ENCODE results near the gene TMPRSS5.

TMPRSS5 gene

GRCh38 chr11:113666584-113666983 lies 39.5 kb downstream of the TMPRSS5 start:
- H3K4me3 ChIP-seq (ENCODE audit: low read depth in 1 of 2, low read length in 2 of 2): no peak overlapping the region
- H3K36me3 ChIP-seq (ENCODE audit: control insufficient read depth in 1 of 2, insufficient read depth in 2 of 2, low read length in 2 of 2): no peaks in the 10 kb centered on the region
- peaks cover 0 to 5% of the 10 kb centered on the region in 2 donors for H3K9me3 ChIP-seq (ENCODE audit: control insufficient read depth in 1 of 2, low read length in 2 of 2)
- no peak overlapping the region for H3K27ac ChIP-seq (ENCODE audit: low read length)
- no peaks in the 10 kb centered on the region for H3K27me3 ChIP-seq (ENCODE audit: low read depth, low read length)
- H3K4me1 ChIP-seq (ENCODE audit: control insufficient read depth in 1 of 2, insufficient read depth in 2 of 2, low read length in 2 of 2): no peaks in the 10 kb centered on the region

DNA sequence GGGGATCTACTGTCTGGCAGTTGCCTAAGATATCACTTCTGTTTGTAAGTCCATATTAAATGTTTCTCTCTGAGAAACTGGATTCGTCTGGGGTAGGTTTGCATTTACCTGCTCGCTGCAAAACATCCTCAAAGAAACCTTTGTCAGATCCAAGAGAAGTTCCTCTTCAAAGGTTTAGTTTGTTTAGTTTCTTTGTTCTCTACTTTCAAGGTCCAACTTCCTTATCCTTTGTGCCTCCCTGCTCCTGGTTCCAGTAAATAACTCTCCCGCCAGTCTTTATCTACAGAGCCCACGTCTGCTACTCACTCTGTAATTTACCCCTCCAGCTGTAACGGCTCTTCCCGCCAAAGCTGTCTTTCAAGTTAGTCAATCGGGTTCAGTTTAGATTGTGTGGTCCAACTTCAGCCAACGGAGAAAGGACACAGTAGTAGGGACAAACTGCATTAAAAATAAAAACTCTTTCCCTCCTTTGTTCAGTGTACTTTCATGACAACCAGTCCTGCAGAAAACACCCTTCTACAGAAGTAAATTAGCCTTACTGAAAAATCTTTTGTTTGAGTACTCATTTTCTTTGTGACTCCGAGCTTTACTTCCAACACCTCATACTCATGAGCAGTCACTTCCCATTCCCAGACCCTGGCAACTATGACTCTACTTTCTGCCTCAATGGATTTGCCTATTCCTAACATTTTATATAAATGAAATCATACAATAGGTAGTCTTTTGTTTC lies 41.0 kb downstream of the TMPRSS5 start:
- Histone ChIP-seq H3K36me3 (ENCODE audit: control insufficient read depth in 1 of 2, insufficient read depth in 2 of 2, low read length in 2 of 2) (no peaks in the 10 kb centered on the region), H3K9me3 (ENCODE audit: control insufficient read depth in 1 of 2, low read length in 2 of 2) (peaks cover 0 to 5% of the 10 kb centered on the region in 2 donors), H3K27me3 (ENCODE audit: low read depth, low read length) (no peaks in the 10 kb centered on the region), H3K4me3 (ENCODE audit: low read depth in 1 of 2, low read length in 2 of 2) (no peak overlapping the region), H3K27ac (ENCODE audit: low read length) (peak overlapping the region; percentile 11), H3K4me1 (ENCODE audit: control insufficient read depth in 1 of 2, insufficient read depth in 2 of 2, low read length in 2 of 2) (no peaks in the 10 kb centered on the region)

GRCh38 chr11:113664069-113664980 lies 41.8 kb downstream of the TMPRSS5 start:
- Histone ChIP-seq H3K9me3 (ENCODE audit: control insufficient read depth in 1 of 2, low read length in 2 of 2) (peaks cover 0 to 5% of the 10 kb centered on the region in 2 donors), H3K36me3 (ENCODE audit: control insufficient read depth in 1 of 2, insufficient read depth in 2 of 2, low read length in 2 of 2) (no peaks in the 10 kb centered on the region), H3K4me3 (ENCODE audit: low read depth in 1 of 2, low read length in 2 of 2) (no peak overlapping the region), H3K27ac (ENCODE audit: low read length) (peak overlapping the region; percentile 11), H3K27me3 (ENCODE audit: low read depth, low read length) (no peaks in the 10 kb centered on the region), H3K4me1 (ENCODE audit: control insufficient read depth in 1 of 2, insufficient read depth in 2 of 2, low read length in 2 of 2) (no peaks in the 10 kb centered on the region)

DNA sequence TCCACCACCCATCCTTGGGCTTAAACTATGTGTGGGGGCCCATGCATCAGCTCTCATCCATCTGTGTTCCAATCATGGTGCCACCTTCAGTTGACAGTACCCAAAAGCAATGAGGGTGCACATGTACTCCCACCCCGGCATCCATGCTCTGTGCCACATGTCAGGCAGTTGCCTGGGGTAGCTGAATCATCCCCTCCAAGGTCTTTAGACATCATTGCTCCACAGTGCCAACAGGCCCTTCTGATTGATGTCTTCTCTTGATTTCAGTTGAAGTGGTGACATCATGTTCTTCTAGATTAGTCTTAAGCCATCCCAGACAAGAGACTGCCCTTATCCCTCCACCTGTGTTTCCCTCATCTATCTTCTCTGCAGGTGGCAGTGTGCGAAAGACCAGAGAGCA lies 42.5 kb downstream of the TMPRSS5 start:
- Histone ChIP-seq H3K27me3 (ENCODE audit: low read depth, low read length) (no peaks in the 10 kb centered on the region), H3K4me1 (ENCODE audit: control insufficient read depth in 1 of 2, insufficient read depth in 2 of 2, low read length in 2 of 2) (no peaks in the 10 kb centered on the region), H3K36me3 (ENCODE audit: control insufficient read depth in 1 of 2, insufficient read depth in 2 of 2, low read length in 2 of 2) (no peaks in the 10 kb centered on the region), H3K4me3 (ENCODE audit: low read depth in 1 of 2, low read length in 2 of 2) (no peak overlapping the region), H3K27ac (ENCODE audit: low read length) (no peak overlapping the region), H3K9me3 (ENCODE audit: control insufficient read depth in 1 of 2, low read length in 2 of 2) (peaks cover 0 to 5% of the 10 kb centered on the region in 2 donors)

DNA sequence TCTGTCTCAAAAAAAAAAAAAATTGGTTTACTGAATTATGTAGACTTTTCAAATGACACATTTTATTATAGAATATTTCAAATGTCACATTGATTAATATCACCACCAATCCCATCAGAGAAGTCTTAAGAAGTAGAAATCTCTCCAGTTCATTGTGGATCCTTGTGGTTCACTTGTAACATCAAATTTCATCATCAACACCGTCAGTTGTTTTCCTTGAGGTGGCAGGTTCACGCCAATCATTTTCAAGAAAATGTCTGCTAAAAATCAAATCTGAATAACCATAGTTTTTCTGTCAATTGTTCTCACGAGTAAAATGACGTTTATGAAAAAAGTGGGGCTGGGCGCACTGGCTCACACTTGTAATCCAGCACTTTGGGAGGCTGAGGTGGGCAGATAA lies 50.3 kb downstream of the TMPRSS5 start:
- Histone ChIP-seq H3K4me1 (ENCODE audit: control insufficient read depth in 1 of 2, insufficient read depth in 2 of 2, low read length in 2 of 2) (no peaks in the 10 kb centered on the region), H3K27ac (ENCODE audit: low read length) (no peak overlapping the region), H3K4me3 (ENCODE audit: low read depth in 1 of 2, low read length in 2 of 2) (no peak overlapping the region), H3K9me3 (ENCODE audit: control insufficient read depth in 1 of 2, low read length in 2 of 2) (no peaks in the 10 kb centered on the region), H3K27me3 (ENCODE audit: low read depth, low read length) (no peaks in the 10 kb centered on the region), H3K36me3 (ENCODE audit: control insufficient read depth in 1 of 2, insufficient read depth in 2 of 2, low read length in 2 of 2) (no peaks in the 10 kb centered on the region)

GRCh38 chr11:113651023-113651422 lies 55.1 kb downstream of the TMPRSS5 start:
- Histone ChIP-seq H3K36me3 (ENCODE audit: control insufficient read depth in 1 of 2, insufficient read depth in 2 of 2, low read length in 2 of 2) (no peaks in the 10 kb centered on the region), H3K27ac (ENCODE audit: low read length) (no peak overlapping the region), H3K27me3 (ENCODE audit: low read depth, low read length) (no peaks in the 10 kb centered on the region), H3K4me3 (ENCODE audit: low read depth in 1 of 2, low read length in 2 of 2) (no peak overlapping the region), H3K4me1 (ENCODE audit: control insufficient read depth in 1 of 2, insufficient read depth in 2 of 2, low read length in 2 of 2) (no peaks in the 10 kb centered on the region), H3K9me3 (ENCODE audit: control insufficient read depth in 1 of 2, low read length in 2 of 2) (peaks cover 0 to 9% of the 10 kb centered on the region in 2 donors)

DNA sequence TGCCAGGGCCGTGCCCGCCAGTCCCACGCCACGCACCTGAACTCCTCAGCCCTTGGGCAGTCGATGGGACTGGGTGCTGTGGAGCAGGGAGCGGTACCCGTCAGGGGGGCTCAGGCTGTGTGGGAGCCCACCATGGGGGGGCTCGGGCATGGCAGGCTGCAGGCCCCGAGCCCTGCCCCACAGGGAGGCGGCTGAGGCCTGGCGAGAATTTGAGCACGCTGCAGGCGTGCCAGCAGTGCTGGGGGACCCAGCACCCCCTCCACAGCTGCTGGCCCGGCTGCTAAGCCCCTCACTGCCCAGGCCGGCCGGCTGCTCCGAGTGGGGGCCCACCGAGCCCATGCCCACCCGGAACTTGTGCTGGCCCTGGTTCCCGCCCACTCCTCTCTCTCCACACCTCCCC lies 56.8 kb downstream of the TMPRSS5 start:
- no peaks in the 10 kb centered on the region for H3K4me1 ChIP-seq (ENCODE audit: control insufficient read depth in 1 of 2, insufficient read depth in 2 of 2, low read length in 2 of 2)
- no peaks in the 10 kb centered on the region for H3K36me3 ChIP-seq (ENCODE audit: control insufficient read depth in 1 of 2, insufficient read depth in 2 of 2, low read length in 2 of 2)
- peaks cover 0 to 9% of the 10 kb centered on the region in 2 donors for H3K9me3 ChIP-seq (ENCODE audit: control insufficient read depth in 1 of 2, low read length in 2 of 2)
- no peaks in the 10 kb centered on the region for H3K27me3 ChIP-seq (ENCODE audit: low read depth, low read length)
- no peak overlapping the region for H3K27ac ChIP-seq (ENCODE audit: low read length)
- H3K4me3 ChIP-seq (ENCODE audit: low read depth in 1 of 2, low read length in 2 of 2): no peak overlapping the region

DNA sequence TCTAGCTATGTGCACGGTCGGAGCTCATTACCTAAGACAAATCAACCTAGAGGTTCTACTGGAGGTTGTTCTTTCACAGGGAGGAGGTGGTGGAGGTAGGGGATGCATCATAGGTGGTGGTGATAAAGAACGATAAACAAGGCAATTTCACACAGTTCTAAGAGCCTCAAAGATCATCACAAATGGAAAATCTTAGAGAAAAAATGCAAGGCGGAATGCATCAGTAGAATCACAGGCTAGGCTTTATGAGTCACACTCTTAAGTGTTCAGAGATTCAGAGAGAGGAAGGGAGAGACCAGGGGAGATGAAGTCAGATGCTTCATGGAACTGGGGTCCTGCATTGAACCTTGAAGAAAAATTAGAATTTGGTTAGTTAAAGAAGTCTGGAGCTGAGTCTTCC lies 58.3 kb downstream of the TMPRSS5 start:
- H3K36me3 ChIP-seq (ENCODE audit: control insufficient read depth in 1 of 2, insufficient read depth in 2 of 2, low read length in 2 of 2): no peaks in the 10 kb centered on the region

GRCh38 chr11:113647108-113647507 lies 59.0 kb downstream of the TMPRSS5 start:
- no peaks in the 10 kb centered on the region for H3K27me3 ChIP-seq (ENCODE audit: low read depth, low read length)
- H3K36me3 ChIP-seq (ENCODE audit: control insufficient read depth in 1 of 2, insufficient read depth in 2 of 2, low read length in 2 of 2): no peaks in the 10 kb centered on the region
- no peak overlapping the region for H3K4me3 ChIP-seq (ENCODE audit: low read depth in 1 of 2, low read length in 2 of 2)
- H3K9me3 ChIP-seq (ENCODE audit: control insufficient read depth in 1 of 2, low read length in 2 of 2): peaks cover 0 to 9% of the 10 kb centered on the region in 2 donors
- H3K4me1 ChIP-seq (ENCODE audit: control insufficient read depth in 1 of 2, insufficient read depth in 2 of 2, low read length in 2 of 2): no peaks in the 10 kb centered on the region
- no peak overlapping the region for H3K27ac ChIP-seq (ENCODE audit: low read length)

More for the DNA sequence above, 58.3 kb downstream of the TMPRSS5 start:
- Histone ChIP-seq H3K4me3 (ENCODE audit: low read depth in 1 of 2, low read length in 2 of 2) (no peak overlapping the region), H3K27me3 (ENCODE audit: low read depth, low read length) (no peaks in the 10 kb centered on the region), H3K9me3 (ENCODE audit: control insufficient read depth in 1 of 2, low read length in 2 of 2) (peaks cover 0 to 9% of the 10 kb centered on the region in 2 donors), H3K27ac (ENCODE audit: low read length) (no peak overlapping the region), H3K4me1 (ENCODE audit: control insufficient read depth in 1 of 2, insufficient read depth in 2 of 2, low read length in 2 of 2) (no peaks in the 10 kb centered on the region)

GRCh38 chr11:113645593-113646349 lies 60.3 kb downstream of the TMPRSS5 start:
- no peaks in the 10 kb centered on the region for H3K36me3 ChIP-seq (ENCODE audit: control insufficient read depth in 1 of 2, insufficient read depth in 2 of 2, low read length in 2 of 2)
- no peak overlapping the region for H3K27ac ChIP-seq (ENCODE audit: low read length)
- H3K27me3 ChIP-seq (ENCODE audit: low read depth, low read length): no peaks in the 10 kb centered on the region
- H3K9me3 ChIP-seq (ENCODE audit: control insufficient read depth in 1 of 2, low read length in 2 of 2): peaks cover 0 to 9% of the 10 kb centered on the region in 2 donors
- no peaks in the 10 kb centered on the region for H3K4me1 ChIP-seq (ENCODE audit: control insufficient read depth in 1 of 2, insufficient read depth in 2 of 2, low read length in 2 of 2)
- no peak overlapping the region for H3K4me3 ChIP-seq (ENCODE audit: low read depth in 1 of 2, low read length in 2 of 2)

- Histone ChIP-seq H3K4me1 (ENCODE audit: control insufficient read depth in 1 of 2, insufficient read depth in 2 of 2, low read length in 2 of 2) (no peaks in the 10 kb centered on the region), H3K4me3 (ENCODE audit: low read depth in 1 of 2, low read length in 2 of 2) (no peak overlapping the region), H3K36me3 (ENCODE audit: control insufficient read depth in 1 of 2, insufficient read depth in 2 of 2, low read length in 2 of 2) (no peaks in the 10 kb centered on the region), H3K27me3 (ENCODE audit: low read depth, low read length) (no peaks in the 10 kb centered on the region), H3K9me3 (ENCODE audit: control insufficient read depth in 1 of 2, low read length in 2 of 2) (peaks cover 0 to 4% of the 10 kb centered on the region in 2 donors), H3K27ac (ENCODE audit: low read length) (no peak overlapping the region)
Measured at GRCh38 chr11:113644605-113645004, 61.5 kb downstream of the TMPRSS5 start.

All from muscle layer of duodenum (tissue), 2 donors.